Dermis microvascular lymphatic vessel endothelial cell (primary cell): ENCODE results near the gene AVPR1A. TPM values are rescaled to one million over a fixed set of nuclear protein-coding genes. Genes with fewer than 3 reads are reported as not detected.

Experiments used
- DNase-seq, 2 donors: peaks; one replicate each; pipeline versions ENCODE4 v3.0.0 to v3.0.0-alpha.2; 2010; ENCODE audit warnings: low read depth in 2 of 2
- total RNA-seq: library from RNA; depleted of rRNA; stranded (reverse); fragments of >200 nt; gene quantifications from 2 replicates; pipeline ENCODE4 v1.2.1, GENCODE V29; 2014

AVPR1A gene
- total RNA-seq, 1 donor from 2014 or later = not detected

DNA sequence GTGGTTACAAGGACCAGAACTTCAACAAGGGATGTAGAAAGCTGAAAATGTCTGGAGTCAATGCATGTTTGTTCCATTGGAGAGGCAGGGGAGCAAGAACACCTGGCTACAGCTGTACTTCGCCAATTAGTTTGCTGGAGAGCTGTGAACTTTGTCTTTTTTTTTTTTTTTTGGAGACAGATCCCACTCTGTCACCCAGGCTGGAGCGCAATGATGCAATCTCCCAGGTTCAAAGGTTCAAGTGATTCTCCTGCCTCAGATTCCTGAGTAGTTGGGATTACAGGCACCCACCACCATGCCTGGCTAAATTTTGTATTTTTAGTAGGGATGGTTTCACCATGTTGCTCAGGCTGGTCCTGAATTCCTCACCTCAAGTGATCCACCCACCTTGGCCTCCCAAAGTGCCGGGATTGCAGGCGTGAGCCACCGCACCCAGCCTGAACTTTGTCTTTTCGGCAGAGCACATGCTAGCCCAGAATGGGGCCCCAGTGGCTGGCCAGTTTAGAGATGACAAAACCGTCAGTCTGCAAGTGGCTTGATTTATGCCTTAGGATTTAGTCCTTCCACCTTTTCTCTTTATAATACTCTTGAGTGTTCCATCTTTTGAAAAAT lies 55.5 kb downstream of the AVPR1A start:
- DNase-seq = no peak

DNA sequence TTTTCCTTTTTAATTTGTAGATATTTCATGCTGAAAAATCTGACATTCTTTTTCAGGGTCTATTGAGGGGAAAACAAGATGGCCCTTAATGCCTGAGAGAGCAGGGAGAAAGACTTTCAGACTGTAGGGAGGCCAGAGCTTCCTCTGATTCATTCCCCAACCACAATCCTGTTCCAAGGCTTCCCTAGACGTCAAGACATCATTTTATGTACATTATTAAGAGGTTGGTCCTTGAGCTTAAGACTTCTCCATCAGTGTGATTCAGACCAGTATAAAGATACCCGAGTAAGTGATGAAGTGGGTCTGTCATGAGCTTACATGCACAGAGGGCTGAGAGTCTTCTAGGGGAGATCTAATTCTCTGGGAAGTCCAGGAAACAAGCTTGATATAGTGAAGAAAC lies 57.3 kb downstream of the AVPR1A start:
- no peak for DNase-seq

DNA sequence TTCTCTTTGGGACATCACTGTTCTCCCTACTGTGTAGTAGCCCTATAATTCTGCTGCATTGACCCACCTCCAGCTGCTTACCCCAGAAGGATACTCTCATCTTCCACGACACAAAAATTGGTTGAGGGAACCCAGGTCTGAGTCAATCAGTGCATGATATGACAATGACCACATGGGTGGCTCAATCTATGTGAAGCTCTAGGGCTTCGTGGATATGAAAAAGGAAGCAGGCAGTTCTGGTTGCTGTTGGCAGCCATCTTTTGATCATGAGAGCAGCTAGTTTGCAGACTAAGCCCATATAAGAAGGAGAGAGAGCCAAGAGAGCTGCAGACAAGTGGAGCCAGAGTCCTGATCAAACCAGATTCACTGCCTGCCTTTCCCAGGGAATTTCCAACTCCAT lies 57.9 kb downstream of the AVPR1A start:
- no peak for DNase-seq

Other genes starting within 250 kb of the AVPR1A start
- gene PPM1H, start 216.1 kb downstream of the AVPR1A start, total RNA-seq = 1.0 and 1.3 TPM in 2 replicates